Stimulated activated CD4-positive, alpha-beta T cell treated with anti-CD3 and anti-CD28 coated beads, TNF-alpha, amount 100 ng/mL, for 1 hour (primary cell): ENCODE measurements around the gene DNAL1.
"Not testable (repeated sequence)": the region's sequence is repeated elsewhere in the genome, so short reads cannot be mapped to it uniquely, and the experiment has no call there.

ENCODE experiments used
- DNase-seq, 3 donors: peaks; one replicate each; pipeline ENCODE4 v3.0.0-alpha.2; 2020; ENCODE audit warnings: low read depth in 3 of 3, low spot score in 1 of 3

DNAL1 gene

DNA sequence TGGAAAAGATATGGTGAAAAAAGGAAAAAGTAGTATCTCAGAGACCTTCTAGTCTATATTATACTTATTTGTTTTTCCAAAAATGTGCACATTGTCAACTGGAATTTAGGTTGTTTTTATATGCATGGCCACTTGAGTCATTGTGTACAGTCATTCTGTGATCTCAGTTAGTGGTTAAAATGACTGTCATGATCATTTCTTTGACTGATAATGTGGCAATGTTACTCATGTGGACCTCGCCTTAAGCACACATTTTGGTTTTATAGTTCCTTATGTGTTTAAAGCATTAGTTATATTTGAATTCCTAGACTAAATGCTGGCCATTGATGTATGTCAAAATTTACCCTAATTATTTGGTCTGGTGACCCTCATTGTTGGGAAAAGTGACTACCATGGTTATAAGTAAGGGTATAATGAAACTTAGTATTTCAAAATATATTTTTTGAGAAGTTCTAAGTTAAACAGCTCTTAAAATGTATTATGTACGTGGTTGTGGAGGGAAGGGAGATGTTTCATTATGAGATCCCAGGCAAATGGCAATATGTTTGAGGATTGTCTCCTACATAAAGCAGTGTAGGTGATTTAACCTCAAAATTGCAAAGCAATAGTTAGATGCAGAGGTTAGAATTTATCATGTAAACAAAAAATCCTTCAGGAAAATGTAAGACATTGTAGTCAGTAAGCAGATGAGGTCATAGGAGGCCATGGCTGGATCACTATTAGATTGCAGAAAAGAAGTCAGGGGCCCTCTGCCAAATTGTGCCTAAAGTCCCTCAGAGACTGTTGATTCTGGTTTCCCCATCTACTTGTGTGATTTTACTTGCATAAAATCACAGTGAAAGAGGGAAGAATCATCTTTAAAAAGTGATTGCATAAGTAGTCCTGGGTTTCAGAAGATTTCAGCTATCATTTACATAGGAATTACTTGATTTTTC, 51.9 kb downstream of the DNAL1 start:
- DNase-seq, result no peak

DNA sequence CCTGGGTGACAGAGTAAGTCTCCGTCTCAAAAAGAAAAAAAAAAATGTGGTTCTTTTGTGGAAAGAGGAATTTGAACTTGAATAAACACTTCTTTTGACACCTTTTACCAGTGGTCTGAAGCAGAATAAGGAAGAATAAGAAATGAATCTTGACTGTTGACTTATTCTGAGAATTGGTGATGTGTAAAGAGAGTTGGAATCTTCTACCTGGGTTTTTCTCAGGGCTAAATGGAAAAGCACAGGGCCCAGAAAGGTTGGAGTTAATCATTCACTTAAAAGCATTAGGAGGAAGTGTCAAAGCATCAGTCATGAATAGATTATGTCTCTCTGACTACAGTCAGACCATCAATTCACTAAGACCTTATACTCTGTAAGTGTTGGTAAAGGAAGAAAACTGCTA, 55.5 kb downstream of the DNAL1 start:
- DNase-seq, result no peak

DNA sequence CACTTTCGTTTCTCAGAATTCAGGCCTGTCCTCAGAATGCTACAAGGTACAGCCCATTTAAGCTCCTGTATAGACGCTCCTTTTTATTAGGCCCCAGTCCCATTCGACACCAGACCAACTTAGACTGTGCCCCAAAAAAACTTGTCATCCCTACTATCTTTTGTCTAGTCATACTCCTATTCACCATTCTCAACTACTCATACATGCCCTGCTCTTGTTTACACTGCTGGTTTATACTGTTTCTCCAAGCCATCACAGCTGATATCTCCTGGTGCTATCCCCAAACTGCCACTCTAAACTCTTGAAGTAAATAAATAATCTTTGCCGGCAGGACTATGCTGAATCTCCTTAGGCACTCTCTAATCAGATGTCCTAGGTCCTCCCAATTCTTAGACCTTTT, 63.3 kb downstream of the DNAL1 start:
- DNase-seq, result not testable (repeated sequence)

DNA sequence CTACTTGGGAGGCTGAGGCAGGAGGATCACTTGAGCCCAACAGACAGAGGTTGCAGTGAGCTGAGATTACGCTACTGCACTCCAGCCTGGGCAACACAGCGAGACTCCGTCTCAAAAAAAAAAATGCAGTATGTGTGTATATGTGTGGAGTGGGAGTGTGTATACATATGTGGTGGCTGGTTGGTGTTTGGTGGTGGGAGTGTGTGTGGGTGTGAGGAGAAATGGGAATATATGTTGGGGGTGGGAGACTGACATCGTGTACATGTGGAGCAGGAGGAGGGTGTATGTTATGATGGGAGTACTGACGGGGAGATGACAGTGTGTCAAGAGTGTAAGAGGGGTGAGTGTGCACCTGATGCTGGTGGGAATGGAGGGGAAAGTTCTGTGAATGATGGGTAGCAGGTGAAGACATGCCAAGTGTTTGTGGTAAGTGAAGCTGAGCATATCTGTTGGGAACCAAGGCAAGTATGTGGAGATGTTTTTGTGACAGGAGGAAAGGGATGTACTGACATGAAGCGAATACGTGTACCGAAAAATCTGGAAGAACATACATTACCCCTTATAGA, 65.2 kb downstream of the DNAL1 start:
- DNase-seq, result no peak

DNA sequence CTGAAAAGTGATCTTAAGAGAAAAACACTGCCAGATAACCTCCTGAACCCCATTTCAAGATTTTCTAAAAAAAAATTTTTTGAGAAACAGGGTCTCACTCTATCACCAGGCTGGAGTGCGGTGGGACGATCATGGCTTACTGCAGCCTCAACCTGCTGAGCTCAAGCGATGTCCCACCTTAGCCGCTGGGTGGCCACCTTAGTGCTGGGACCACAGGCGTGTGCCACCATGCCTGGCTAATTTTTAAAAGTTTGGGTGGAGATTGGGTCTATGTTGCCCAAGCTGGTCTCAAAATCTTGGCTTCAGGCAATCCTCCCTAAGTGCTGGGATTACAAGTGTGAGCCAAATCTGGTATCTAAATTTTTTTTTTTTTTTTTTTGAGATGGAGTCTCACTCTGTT, 66.0 kb downstream of the DNAL1 start:
- DNase-seq, result no peak

DNA sequence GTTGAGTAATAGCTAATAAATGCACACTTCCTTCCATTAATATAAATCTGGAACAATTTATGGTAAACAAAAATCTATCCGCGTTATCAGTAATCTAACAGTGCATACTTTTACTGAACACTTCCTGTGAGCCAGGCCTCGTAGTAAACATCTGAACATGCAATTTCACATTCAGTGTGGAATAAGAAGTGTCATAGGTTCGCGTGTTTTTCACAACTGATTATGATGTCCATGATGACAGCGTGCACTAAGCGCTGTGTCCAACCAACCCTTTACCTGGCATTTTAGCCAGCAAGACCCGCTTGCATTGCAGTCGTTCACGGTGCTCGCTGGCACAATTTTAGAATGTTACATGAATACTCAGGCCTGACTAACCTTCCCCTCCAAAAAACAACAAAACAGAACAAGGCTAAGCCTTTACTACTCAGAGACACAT, 67.3 kb downstream of the DNAL1 start:
- DNase-seq, result no peak

DNA sequence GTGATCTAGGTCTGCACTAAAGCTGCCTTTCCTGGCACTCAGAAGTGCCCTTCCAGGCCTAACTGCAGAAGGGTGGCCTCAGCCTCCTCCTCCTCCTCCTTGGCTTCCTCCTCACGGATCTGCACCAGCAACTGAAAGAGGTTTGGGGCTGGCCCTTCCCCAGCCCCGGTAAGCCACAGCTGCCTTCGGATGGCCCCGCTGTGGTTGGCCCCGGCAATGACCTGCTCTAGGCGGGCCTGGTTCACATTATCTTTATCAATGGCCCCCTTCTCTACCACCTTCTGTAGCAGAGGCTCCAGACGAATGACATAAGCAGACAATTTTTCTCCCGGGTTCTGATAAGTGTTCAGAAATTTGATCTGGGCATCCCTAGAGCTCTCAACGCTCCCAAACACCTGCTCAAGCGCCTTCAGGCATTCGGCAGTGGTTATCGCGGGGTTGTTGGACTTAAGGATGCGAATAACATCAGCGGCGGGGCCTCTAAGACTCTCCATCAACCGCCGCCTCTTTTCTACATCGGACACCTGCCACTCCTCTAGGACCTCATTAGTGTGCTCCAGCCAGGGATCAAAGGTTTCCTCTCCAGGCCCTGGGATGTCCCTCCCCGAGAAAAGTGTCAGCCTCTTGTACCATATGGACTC, 67.9 kb downstream of the DNAL1 start:
- DNase-seq, result peak in 1 of 3 donors; percentile 19

DNA sequence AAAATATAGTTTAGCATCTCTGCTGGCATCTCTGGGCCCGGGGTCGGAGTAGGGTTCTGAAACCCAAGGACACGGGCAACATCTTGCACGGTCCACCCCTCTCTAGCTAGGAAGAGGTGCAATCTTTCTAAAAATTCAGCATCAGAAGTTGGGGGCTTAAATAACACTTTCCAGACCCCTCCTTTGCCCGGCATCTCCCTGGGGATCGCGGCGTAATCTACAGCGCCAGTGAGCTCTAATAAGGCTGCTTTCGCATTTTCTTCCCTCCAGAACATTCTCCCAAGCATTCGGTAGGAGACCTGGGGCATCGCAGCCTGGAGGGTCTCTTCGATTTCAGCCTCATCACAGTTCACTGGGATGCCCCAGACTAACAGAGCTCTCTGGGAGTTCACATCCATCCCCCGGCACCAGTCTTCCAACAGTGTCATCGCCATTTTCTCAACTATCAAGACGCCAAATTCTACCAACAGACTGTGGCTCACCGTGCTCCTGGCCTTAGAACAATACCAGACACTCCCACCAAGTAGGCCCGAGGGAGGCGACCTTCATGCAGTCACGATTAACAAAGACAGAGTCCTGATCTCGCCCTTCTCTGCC, 68.5 kb downstream of the DNAL1 start:
- DNase-seq, result no peak

DNA sequence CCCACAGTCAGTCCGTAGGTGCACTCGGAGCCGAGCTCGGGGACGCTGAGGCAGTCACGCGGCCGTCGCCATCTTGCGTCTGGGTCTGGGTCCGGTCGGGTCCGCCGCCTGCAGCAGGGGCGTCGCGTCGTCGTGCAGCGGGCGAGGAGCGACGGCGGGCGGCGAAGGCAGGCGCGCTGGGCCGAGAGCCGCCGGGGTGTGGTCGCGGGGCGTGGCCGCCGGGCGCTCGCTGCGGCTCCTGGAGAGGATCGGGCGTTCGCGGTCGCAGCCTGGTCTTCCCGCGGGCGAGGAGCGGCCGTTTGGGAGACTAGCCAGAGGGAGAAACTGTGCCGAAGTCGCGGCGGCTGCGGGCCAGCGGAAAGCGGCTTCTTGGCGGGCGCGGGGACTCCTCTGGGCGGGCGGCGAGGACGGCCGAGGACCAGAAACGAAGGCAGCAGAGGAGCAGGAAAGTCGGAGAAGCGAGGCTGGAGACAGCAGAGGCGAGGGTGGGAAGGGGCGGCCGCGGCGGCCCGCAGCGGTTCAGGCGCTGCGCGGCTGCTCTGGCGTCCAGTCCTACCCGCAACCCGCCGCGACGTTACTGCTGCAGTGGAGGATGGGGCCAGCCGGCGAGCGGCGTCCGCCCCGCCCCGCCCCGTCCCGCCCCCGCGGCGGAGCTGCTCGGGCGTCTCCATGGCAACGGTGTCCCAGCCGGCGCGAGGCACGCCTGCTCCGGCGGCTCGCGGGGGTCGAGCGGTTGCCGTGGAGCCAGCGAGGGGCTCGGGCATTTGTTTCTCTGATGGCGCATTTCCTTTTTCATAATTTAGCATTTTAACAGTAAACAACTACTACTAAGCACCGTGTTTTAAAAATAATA, 69.2 kb downstream of the DNAL1 start, which contains the start of gene PNMA1:
TSS of gene PNMA1 (minus strand) at position 582 of the 853 bp plus-strand sequence. CDS start 745 bp downstream, outside the sequence.
- DNase-seq, result peak; percentile 60 to 77 (median 74)

DNA sequence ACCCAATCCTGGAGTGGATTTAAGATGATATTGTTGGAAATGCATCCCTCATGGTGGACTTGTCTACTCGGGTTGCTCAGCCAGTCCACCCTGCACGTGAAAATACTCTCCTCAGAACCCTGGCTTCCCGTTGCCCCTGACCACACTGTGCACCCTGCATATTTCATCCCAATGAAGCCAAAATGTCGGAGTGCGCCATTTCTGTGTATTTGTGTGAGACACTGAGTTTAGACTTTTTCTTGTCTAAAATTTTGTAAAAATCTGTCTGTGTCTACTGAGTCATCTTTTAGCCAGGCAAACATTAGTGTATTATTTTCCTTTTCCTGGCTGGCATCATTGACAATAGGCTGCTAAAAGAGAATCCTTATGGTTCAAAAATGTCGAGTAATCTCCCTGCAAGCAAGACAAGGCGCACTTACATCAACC, 69.9 kb downstream of the DNAL1 start:
- no peak for DNase-seq

DNA sequence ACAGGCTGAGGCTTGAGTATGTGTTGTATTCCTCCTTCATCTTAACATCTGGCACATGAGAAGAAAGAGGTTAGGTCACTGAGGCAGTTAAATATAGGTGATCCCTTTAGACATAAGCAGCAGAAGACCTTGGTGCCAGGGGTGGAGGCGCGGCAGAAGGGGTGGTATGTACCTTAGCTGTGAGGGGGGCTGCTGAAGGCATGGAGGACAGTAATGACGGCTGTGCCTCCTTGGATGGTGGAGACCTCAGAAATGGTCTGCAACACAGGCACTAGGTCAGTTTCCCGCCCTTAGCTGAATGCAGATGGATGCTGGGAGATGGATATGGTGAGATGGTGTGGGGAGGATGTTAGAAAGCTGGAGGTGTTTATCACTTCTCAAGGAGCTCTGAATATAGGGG, 70.9 kb downstream of the DNAL1 start:
- no peak for DNase-seq

DNA sequence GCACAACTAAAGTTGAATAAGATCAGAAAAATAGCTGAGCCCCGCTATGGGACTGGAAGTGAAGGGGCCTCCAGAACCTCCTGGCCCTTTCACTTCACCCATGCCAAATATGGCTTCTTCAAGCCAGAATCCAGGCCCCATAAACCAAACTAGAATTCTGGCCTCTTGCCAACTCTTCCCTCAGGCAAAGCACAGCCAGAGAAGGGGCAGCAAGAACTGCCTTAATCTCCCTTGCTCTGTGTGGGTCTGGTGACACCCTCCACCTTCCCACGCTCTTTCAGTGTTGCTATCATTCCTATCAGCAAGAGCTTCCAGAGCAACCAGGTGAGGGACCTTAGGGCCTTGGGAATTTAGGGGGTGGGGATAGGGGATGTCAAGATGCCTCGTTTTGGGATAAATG, 72.5 kb downstream of the DNAL1 start:
- no peak for DNase-seq

DNA sequence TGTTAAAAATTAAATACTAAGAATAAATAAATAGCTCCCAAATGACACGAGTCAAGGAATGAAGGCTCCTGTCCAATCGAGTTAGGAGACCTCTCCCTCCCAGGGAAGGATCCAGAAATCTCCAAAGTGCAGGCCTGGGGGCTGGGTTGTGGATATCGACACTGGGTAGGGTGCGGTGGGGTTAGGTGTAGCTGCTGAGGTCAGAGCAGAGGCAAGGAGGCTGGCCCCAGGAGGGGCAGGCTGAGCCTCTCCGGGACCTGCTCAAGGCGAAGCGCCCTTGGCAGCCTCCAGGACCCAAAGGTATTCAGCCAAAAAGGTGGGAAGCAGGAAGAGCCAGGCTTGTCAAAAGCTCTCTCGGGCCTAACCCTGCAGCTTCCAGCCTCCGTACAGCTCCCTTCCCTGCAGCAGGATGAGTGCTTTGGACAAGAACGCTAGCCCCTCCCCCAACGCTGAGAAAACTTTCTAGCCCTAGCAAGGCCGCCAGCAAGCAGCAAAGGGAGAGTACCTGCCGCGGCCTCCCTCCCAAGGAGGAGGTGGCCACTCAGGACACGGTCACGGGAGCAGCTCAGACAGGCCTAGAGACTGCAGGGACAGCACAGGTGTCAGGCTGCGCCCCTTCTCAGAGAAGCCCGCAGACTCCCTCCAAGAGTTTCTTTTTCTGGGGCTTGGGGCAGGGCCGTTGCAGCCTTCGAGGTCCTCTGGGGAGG, 73.1 kb downstream of the DNAL1 start:
- no peak for DNase-seq

DNA sequence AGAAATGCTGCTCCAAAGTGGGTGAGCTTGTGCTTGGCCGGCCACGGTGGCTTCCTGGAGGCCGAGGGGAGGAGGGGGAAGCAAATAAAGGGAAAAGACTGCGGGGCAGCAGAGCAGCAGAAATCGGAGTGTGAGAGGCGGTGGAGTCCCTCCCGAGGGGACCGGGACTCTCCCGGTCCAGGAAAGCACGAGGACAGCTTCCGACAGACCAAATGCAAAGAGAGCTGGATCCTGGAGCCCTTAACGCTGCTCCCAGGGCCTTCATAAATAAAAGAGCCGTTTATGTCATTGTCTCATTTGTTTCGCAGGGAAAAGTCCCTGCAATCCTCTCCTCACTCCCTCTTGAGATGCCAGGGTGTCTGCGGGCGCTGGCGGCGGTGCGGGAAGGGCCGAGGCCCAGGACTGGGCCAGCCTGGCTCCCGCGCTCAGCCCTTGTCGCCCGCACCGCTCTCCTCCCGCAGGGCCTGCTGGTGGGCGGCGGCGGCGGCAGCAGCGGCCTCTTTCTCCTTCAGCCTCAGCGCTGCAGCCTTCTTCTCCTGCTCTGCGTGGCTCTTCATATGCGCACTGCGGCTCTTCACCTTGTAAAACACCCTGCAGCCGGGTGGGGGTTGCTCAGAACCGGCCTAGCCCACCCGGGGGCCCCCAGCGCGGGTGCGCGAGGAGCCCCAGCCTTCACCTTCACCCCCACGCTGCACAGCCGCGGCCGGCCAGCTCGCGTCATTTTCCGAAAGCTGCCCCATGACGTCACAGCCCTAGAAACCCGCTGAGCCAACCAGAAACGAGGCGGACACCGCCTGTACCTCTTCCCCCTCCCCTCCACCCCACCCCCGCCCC, 73.8 kb downstream of the DNAL1 start:
- no peak for DNase-seq

DNA sequence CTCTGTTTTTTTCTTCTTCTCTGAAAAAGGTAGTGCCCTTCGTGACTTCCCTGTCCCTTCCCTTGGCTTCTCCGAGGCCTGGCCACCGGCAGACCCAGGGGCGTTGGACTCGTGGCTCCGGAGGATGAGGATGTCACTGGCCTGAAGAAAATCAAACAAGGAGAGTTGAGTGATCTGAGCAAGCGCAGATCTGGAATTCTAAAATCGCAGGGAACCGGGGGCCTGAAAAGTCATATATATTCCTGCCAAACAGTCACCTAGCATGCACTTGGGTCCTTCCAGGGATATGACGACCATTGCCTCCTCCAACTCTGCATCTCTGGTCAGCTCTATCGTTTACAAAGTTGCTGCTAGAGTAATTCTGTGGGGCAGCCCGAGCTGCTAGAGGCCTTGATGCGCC, 74.6 kb downstream of the DNAL1 start:
- no peak for DNase-seq

DNA sequence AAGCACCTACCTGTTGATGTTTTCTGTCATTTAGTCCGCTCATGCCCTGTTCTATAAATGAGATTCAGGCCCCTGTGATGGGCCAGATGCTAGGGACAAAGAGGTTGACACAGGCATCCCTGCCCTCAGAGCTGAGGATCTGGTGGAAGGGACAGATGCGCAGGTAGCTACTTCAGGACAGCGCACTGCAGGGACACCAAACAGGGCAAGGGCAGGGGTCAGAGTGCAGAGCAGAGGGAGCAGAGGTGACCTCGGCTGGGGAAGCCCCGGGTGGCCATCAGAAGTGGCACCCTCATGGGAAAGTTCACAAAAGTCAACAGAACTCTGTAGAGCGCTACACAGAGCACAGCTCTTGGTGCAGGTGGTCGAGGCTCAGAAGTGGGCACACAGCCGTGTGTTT, 75.0 kb downstream of the DNAL1 start:
- no peak for DNase-seq

DNA sequence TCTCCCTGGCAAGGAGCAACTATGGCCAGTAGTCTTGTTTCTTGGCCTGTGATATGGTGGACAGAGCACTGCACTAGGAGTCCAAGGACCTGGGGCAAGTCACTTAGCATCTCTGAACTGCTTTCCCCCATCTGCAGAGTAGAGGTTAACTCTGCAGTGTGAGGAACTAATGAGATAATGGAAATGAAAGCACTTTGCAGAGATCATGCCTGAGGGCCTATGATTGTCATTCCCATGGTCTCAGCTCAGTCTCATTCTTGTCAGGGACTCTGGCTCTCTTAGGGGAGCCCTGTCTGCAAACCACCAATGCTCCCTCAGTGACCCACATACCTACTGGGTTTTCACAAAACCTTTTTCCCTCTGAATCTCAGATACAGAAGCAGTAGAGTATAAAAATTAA, 75.8 kb downstream of the DNAL1 start:
- DNase-seq, result no peak

DNA sequence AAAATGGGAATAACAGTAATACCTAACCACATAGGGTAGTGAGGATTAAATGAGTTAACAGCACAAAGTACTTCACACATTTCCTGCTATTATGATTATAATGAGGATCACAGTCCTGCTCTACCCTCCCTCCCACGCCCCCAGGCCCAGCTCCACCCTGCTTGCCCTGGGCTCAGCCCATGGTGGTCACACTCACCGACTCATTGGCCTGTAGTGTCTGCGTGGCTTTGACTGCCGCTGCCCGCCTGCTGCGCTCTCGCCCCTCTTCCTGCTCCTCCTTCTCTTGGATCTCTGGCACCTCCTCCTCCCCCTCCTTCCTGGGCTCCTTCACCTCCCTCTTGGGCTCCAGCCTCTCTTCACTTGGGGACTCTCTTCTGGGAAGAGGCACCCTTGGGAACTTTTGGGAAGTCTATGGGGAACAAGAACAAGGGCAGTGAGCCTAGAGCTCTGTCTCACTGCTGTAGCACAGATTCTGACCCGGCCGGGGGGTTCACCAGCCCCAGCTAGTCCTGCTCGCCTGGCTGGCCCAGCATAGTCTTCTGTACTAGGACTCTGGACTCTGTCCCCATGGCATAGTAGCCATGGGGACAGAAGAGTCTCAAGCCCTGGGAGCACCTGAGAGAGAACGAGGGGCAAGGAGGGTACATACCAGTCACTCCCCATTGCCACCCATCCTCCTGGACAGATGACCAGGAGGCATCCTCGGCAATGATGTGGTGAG, 76.5 kb downstream of the DNAL1 start:
- no peak for DNase-seq

DNA sequence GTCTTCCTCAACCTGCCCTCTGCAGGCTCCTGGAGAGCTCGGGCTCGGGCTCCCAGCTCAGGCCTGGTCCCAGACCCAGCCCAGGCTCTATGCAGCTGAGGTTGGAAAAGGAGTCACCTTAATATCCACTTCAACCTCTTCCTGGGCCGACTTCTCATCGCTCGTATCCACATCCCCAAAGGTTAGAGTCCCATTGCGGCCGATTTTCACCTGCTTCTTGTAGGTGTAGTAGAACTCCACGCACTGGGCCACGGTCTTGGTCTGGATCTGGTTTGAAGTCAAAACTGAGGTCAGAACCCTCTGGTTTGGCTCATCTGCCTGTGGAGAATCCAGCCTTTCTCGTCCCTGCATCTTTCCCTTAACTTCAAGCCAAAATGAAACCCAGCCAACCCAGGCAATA, 77.8 kb downstream of the DNAL1 start:
- no peak for DNase-seq
